Stimulated activated CD4-positive, alpha-beta T cell treated with anti-CD3 and anti-CD28 coated beads, Interleukin-4, amount 100 ng/mL, for 1 hour (primary cell): ENCODE results near the gene CAMK1G.

Experiments used
- DNase-seq: peaks from one replicate; pipeline ENCODE4 v3.0.0-alpha.2; 2020

Gene CAMK1G

GRCh38 chr1:209565759-209566678, 17.5 kb upstream of the CAMK1G start:
- DNase-seq = peak; percentile 71

DNA sequence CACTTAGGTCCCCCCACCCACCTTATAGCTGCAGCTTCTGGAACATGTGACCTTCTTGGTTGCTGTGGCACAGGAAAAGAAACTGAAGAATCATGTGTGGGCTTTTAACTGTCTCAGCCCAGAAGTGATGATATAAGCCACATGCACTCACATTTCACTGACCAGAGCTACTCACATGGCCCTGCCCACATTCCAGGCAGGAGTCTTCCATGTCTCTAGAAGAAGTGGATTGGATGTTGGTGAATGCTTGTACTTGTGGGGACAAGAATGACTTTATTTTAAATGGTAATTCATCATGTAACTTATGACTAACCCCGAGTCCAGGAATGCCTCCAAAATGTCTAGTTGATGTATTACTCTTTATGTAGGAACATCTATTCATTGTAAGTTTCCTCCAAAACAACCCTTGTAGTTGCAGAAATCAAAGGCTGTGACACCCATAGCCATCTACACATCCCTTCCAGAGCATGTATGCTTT, 15.8 kb upstream of the CAMK1G start:
- DNase-seq = no peak

GRCh38 chr1:209569455-209570207, 13.9 kb upstream of the CAMK1G start:
- DNase-seq = peak; percentile 78

DNA sequence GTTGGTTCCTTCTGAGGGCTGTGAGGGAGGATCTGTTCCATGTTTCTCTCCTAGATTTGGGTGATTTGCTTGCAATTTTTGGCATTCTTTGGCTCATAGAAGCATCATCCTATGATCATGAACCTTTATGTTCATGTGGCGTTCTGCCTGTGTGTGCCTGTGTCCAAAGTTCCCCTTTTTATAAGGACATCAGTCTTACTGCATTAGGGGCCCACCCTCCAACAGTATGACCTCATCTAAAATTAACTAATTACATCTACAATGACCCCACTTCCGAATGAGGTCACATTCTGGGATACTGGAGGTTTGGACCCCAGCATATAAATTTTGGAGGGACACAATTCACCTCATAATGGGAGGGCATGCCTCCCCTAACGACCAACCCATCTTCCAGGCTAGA, 12.8 kb upstream of the CAMK1G start:
- DNase-seq = no peak

- peak; percentile 68 for DNase-seq
These were observed 6.9 kb upstream of the CAMK1G start for GRCh38 chr1:209576392-209577197.

DNA sequence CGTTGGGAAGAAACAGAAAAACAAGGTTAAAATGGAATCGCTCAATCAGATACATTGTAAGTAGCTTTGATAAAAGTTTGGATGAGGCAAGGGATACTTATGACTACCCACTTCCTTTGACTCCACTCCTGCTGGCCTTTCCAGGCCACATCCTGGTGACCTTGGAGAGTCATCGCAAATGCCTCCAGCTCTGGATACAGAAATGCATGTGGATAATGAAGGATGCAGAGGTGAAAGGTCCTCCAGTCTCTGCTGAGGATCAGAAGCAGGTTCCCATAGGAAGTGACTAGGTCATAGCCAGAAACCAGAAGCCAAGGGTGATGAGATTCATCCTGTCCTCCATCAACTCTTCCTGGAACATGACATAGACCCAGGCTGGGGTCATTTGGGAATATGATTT, 6.2 kb upstream of the CAMK1G start:
- DNase-seq = no peak

DNA sequence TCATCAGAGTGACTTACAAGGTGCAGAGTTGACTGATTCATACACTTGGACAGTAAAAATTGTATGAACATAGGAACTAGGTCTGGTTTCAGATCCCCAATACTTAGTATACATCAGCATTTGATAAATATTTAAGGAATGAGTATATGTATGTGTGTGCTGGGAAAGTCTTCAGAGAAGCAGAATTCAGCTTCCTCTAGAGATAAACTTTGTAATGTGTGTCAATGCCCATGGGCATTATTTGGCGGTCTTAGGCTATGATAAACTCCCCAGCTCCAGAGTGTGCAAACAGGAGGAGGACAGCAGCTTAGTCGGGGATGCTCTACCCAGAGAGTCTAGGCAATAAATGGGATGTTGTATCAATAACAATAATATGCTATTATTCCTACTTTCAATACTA, 2.9 kb upstream of the CAMK1G start:
- no peak for DNase-seq

GRCh38 chr1:209584231-209584672, 738 bp downstream of the CAMK1G start:
- DNase-seq = no peak

GRCh38 chr1:209585197-209585596, 1.7 kb downstream of the CAMK1G start:
- no peak for DNase-seq

DNA sequence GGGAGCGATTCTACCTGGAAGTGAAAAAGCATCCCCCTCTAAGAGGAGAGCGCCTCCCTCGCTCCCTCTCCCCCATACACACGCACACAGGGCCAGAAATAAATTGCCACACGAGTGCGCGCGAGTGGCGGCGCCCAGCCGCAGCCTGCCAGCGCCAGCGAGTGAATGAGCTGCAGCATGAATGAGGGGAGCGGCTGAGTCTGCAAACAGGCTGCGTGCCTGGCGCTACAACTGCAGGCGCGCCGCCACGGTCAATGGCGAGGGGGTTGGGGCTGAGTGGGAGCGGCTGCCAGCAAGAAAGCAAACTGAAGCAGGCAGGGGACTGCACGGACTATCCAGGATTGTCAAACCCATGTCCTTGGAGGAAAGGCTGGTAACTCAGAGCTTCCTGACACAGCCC, 2.2 kb downstream of the CAMK1G start:
- no peak for DNase-seq

- no peak for DNase-seq
These were observed 2.8 kb downstream of the CAMK1G start for GRCh38 chr1:209586221-209586740.

GRCh38 chr1:209587789-209588188, 4.3 kb downstream of the CAMK1G start:
- DNase-seq = no peak

- DNase-seq = no peak
These were observed 5.9 kb downstream of the CAMK1G start for GRCh38 chr1:209589440-209589839.

GRCh38 chr1:209589863-209590262, 6.3 kb downstream of the CAMK1G start:
- no peak for DNase-seq

DNA sequence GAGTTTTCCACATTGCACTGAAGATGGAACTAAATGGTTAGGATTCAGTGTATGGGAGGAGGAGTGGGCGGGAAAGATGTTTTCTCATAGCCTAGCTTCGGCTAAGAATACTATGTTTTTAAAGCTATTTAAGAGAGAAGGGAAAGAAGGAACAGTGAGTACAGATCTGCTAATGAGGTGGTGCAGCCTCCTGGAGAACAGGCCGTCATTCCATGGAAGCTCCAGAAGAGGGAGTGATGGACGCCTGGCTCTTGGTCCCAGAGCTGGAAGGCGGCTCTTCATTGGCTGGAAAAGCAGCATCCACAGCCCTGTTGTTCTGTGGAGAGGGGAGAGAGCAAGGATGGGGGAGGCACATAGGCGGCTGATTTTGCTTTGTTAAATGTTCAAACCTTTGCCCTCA, 6.9 kb downstream of the CAMK1G start:
- no peak for DNase-seq

GRCh38 chr1:209593747-209594146, 10.2 kb downstream of the CAMK1G start:
- DNase-seq = no peak

DNA sequence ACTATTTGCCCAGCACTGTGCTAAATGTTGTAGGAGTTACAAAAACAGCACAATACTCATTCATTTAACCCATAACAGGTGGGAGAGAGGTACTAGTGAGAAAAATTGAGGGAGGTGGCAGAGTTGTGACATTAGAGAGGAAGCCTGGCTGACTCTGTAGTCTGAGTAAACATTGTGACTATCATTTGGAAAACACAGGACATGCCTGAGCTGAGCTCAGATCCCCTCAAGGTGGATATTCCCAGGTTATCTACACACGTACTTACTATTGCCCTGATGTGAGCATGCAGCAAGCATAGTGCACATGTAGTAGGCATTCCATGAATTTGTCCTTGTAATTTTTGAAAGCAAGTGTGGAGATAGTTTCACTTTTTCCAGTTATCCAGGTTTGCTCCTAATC, 10.9 kb downstream of the CAMK1G start:
- DNase-seq = no peak

GRCh38 chr1:209595028-209595427, 11.5 kb downstream of the CAMK1G start:
- no peak for DNase-seq

GRCh38 chr1:209595599-209596285, 12.2 kb downstream of the CAMK1G start:
- DNase-seq = no peak

GRCh38 chr1:209597499-209597898, 14.0 kb downstream of the CAMK1G start:
- no peak for DNase-seq

DNA sequence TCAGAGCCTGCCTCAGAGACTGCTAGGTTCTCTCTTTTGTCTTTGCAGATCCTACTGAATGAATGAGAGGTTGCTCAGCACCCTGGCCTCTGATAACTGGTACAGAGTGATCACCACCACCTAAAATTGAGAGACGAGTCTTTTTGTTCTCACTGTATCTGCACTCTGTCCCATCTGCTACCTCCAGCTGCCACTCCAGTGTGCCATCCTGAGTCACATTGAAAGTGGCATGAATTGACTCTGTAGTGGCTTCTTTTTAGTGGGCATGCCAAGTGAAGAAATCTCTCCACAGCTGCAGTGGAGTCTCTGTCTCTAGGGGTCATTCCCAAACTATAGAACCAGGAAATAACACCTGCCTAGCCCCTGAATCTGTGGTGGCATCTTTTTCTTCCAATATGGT, 14.7 kb downstream of the CAMK1G start:
- no peak for DNase-seq

GRCh38 chr1:209600541-209600940, 17.0 kb downstream of the CAMK1G start:
- DNase-seq = no peak
